Sigmoid colon (tissue), 3 donors: ENCODE measurements around the gene ANKH.

Source experiments
- CTCF ChIP-seq, 4 experiments: fragments of 450-650 bp in 3 of 4; fragments of 200-600 bp in 1 of 4; IDR thresholded peaks; one replicate each; pipeline ENCODE4 v1.5.1; 2016 to 2019; ENCODE audit warnings: antibody characterized with exemption in 4 of 4, mild to moderate bottlenecking in 3 of 4, moderate library complexity in 2 of 4
- POLR2A ChIP-seq, 2 donors: fragments of 450-650 bp; IDR thresholded peaks; one replicate each; pipeline ENCODE4 v1.6.1; 2016; ENCODE audit warnings: antibody characterized with exemption in 2 of 2, mild to moderate bottlenecking in 2 of 2, moderate library complexity in 2 of 2

GRCh38 chr5:14700478-14701436, 170.8 kb downstream of the ANKH start:
- no peak for TF ChIP-seq CTCF (IDR thresholded peaks at IDR 0.05)
- no peak for TF ChIP-seq POLR2A (IDR thresholded peaks at IDR 0.05)
